PC-3 (cell line): ENCODE results near the gene C22orf39. TPM values are rescaled to one million over a fixed set of nuclear protein-coding genes. Genes with fewer than 3 reads are reported as not detected.

Experiments used
- ATAC-seq: fragments of 200-7000 bp; cut with Tn5 transposase; 2 replicates; pipeline ENCODE4 v1.9.1; 2020; ENCODE audit warnings: mild to moderate bottlenecking, moderate library complexity
- BruUV-seq: library from RNA; stranded (reverse); fragments of 400-500 nt; replicated peaks from 2 replicates; lab custom pipeline; 2021; lab: Mats Ljungman, UMichigan
- CTCF ChIA-PET: fragments of 300-600 bp; sonication (Branson Sonifier 250); formaldehyde crosslinking; loops from one replicate; lab custom pipeline; 2022; ENCODE audit warnings: antibody characterized with exemption; lab: Charles Lee
- POLR2A ChIA-PET: fragments of 300-600 bp; sonication (Branson Sonifier 250); formaldehyde crosslinking; loops from one replicate; lab custom pipeline; 2022; ENCODE audit warnings: antibody characterized with exemption; ENCODE audit not compliant: unreplicated experiment; lab: Charles Lee
- DNase-seq: peaks from one replicate; pipeline ENCODE4 v3.0.0-alpha.2; 2015
- H2AFZ ChIP-seq: fragments of 300-600 bp; sonication (generic); 2 replicates; pipeline ENCODE4 v1.6.0; 2016; ENCODE audit warnings: antibody characterized with exemption, low read length
- H3F3A ChIP-seq: fragments of 300-600 bp; sonication (generic); one replicate; pipeline ENCODE4 v1.6.0; 2017; ENCODE audit warnings: antibody characterized with exemption, low read length, control low read depth, mild to moderate bottlenecking; ENCODE audit not compliant: unreplicated experiment
- H3K27ac ChIP-seq: fragments of 300-600 bp; sonication (generic); 2 replicates; pipeline ENCODE4 v1.5.1; 2016; ENCODE audit warnings: mild to moderate bottlenecking, low read length
- H3K27me3 ChIP-seq: fragments of 300-600 bp; sonication (generic); 2 replicates; pipeline ENCODE4 v1.6.1; 2016; ENCODE audit warnings: low read length, mixed read lengths
- H3K36me3 ChIP-seq: fragments of 300-600 bp; sonication (generic); 2 replicates; pipeline ENCODE4 v1.6.1; 2016; ENCODE audit warnings: low read depth, mixed run types, low read length, mixed read lengths
- H3K4me1 ChIP-seq: fragments of 300-600 bp; sonication (generic); 2 replicates; pipeline ENCODE4 v1.5.1; 2016; ENCODE audit warnings: low read length; ENCODE audit not compliant: insufficient read depth
- H3K4me2 ChIP-seq: fragments of 300-600 bp; sonication (generic); 2 replicates; pipeline ENCODE4 v1.6.0; 2016; ENCODE audit warnings: low read length
- H3K4me3 ChIP-seq: fragments of 300-600 bp; sonication (generic); 2 replicates; pipeline ENCODE4 v1.5.1; 2016; ENCODE audit warnings: mild to moderate bottlenecking, low read length, mixed read lengths
- H3K79me2 ChIP-seq: fragments of 300-600 bp; sonication (generic); 2 replicates; pipeline ENCODE4 v1.6.1; 2017; ENCODE audit warnings: low read length, mixed read lengths
- H3K9ac ChIP-seq: fragments of 300-600 bp; sonication (generic); 2 replicates; pipeline ENCODE4 v1.6.0; 2016; ENCODE audit warnings: mild to moderate bottlenecking, low read length
- H3K9me2 ChIP-seq: fragments of 300-600 bp; sonication (generic); replicated peaks from 2 replicates; pipeline ENCODE4 v1.6.1; 2016; ENCODE audit warnings: mixed run types, low read length, mixed read lengths
- H3K9me3 ChIP-seq: fragments of 300-600 bp; sonication (generic); 2 replicates; pipeline ENCODE4 v1.6.1; 2016; ENCODE audit warnings: low read length, mixed read lengths
- H4K20me1 ChIP-seq: fragments of 300-600 bp; sonication (generic); 2 replicates; pipeline ENCODE4 v1.6.1; 2016; ENCODE audit warnings: low read length, mixed read lengths
- EZH2 ChIP-seq: fragments of 300-600 bp; sonication (generic); IDR thresholded peaks from one replicate; pipeline ENCODE4 v1.6.1; 2017; ENCODE audit warnings: antibody characterized with exemption, mild to moderate bottlenecking, low read length; ENCODE audit not compliant: unreplicated experiment
- EZH2phosphoT487 ChIP-seq: fragments of 300-600 bp; sonication (generic); IDR thresholded peaks from 2 replicates; pipeline ENCODE4 v1.6.1; 2018; ENCODE audit warnings: mild to moderate bottlenecking, antibody characterized with exemption, low read length, borderline replicate concordance
- intact Hi-C: fragments of 100-400 bp; cut with micrococcal nuclease; formaldehyde crosslinking; loops from 2 replicates; pipeline ENCODE4 v1.9.0; 2023
- total RNA-seq: library from RNA; depleted of rRNA; stranded (reverse); fragments of >200 nt; gene quantifications from 2 replicates; pipeline ENCODE4 v1.2.3, GENCODE V29; 2014
- TF ChIP-seq, protein P1 (sequence below): fragments of 300-600 bp; sonication (generic); conservative IDR thresholded peaks from 2 replicates; pipeline ENCODE4 v1.5.1; 2017; ENCODE audit warnings: antibody characterized with exemption, low read depth, mild to moderate bottlenecking, low read length

C22orf39 gene
- total RNA-seq, 1 experiment from 2014 or later = 25.0 TPM

DNA sequence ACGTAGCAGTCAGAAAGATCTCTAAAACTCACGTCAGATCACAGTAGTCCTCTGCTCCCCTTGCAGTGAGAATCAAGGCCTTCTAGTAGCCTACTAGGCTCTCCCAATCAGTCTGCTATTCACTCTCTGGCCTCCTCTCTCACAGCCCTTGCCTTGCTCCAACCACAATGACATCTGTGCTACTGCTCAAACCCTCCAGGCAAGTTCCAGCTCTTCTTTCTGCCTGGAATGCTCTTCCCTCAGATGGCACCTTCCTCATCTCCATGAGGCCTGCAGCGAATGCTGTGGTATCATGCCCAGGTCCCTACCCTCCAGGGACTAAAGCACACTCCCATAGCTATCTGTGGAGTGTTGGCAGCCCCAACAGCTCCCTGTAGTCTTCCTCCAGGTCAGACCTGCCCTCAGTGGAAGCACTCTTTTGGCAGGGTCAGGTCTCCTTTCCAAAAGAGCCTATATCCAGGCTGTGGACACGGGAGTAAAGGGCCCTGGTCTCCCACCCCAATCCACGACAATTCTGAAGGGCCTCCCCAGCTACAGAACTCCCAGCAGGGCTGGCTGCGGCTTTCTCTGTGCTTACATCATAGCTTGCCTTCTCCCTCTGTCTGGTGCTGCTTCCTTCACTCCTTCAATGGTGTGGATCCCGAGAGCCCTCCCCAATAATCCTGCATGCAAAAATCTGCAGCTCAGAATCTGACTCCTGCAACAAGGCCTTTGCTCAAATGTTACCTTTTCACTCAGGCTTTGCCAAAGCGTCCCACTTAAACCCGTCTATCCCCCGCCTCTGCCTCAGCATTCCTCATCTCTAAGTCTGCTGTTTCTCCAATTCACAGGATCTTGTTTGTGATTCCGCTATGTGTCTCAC is 24.8 kb downstream of the C22orf39 start:
- H2AFZ ChIP-seq = no peak overlapping the region
- no peaks in the 10 kb centered on the region for H3K9me2 ChIP-seq
- no peaks in the 10 kb centered on the region for H3K27me3 ChIP-seq
- no peak overlapping the region for H3K27ac ChIP-seq
- ChIA-PET POLR2A (no interaction called here), CTCF (no interaction called here)
- H4K20me1 ChIP-seq = peaks cover 17% of the 10 kb centered on the region; the same call in 1 of the 2 replicates
- no TSS peak for BruUV-seq
- no peak overlapping the region for H3K4me2 ChIP-seq
- DNase-seq = no peak
- peaks cover 2% of the 10 kb centered on the region; the same call in 1 of the 2 replicates for H3K36me3 ChIP-seq
- no peaks in the 10 kb centered on the region for H3F3A ChIP-seq
- intact Hi-C loops = no loop called here
- H3K79me2 ChIP-seq = peaks cover 96% of the 10 kb centered on the region
- no peak for TF ChIP-seq EZH2
- TF ChIP-seq, protein P1, sequence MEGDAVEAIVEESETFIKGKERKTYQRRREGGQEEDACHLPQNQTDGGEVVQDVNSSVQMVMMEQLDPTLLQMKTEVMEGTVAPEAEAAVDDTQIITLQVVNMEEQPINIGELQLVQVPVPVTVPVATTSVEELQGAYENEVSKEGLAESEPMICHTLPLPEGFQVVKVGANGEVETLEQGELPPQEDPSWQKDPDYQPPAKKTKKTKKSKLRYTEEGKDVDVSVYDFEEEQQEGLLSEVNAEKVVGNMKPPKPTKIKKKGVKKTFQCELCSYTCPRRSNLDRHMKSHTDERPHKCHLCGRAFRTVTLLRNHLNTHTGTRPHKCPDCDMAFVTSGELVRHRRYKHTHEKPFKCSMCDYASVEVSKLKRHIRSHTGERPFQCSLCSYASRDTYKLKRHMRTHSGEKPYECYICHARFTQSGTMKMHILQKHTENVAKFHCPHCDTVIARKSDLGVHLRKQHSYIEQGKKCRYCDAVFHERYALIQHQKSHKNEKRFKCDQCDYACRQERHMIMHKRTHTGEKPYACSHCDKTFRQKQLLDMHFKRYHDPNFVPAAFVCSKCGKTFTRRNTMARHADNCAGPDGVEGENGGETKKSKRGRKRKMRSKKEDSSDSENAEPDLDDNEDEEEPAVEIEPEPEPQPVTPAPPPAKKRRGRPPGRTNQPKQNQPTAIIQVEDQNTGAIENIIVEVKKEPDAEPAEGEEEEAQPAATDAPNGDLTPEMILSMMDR = no peak
- H3K4me1 ChIP-seq = no peaks in the 10 kb centered on the region
- no peak overlapping the region for H3K4me3 ChIP-seq
- no peak for ATAC-seq
- no peak overlapping the region for H3K9ac ChIP-seq
- H3K9me3 ChIP-seq = no peaks in the 10 kb centered on the region

DNA sequence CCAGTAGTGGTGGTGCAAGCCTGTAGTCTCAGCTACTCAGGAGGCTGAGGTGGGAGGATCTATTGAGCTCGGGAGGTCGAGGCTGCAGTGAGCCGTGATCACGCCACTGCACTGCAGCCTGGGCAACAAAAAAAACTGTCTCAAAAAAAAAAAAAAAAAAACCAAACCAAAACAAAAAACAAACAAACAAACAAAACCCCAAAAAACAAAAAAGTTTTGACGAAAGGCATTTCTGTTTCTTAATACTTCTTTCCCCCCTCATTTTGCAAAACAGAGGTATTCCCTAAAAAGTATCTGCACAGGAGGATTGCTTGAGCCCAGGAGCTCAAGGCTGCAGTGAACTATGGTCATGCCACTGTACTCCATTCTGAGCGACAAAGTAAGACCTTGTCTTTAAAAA is 27.2 kb downstream of the C22orf39 start:
- intact Hi-C loops = no loop called here
- TF ChIP-seq, protein P1 = no peak
- TF ChIP-seq EZH2 = no peak
- TF ChIP-seq EZH2phosphoT487 = no peak

More for the DNA sequence above, 27.2 kb downstream of the C22orf39 start:
- no peaks in the 10 kb centered on the region for H3K4me1 ChIP-seq
- H2AFZ ChIP-seq = no peak overlapping the region
- no peaks in the 10 kb centered on the region for H3F3A ChIP-seq
- BruUV-seq = no TSS peak
- no peak overlapping the region for H3K4me3 ChIP-seq
- peaks cover 15% of the 10 kb centered on the region; the same call in 1 of the 2 replicates for H4K20me1 ChIP-seq
- no peaks in the 10 kb centered on the region for H3K27me3 ChIP-seq
- peaks cover 2% of the 10 kb centered on the region; the same call in 1 of the 2 replicates for H3K36me3 ChIP-seq
- DNase-seq (no peak), ATAC-seq (no peak)
- H3K79me2 ChIP-seq = peaks cover 96% of the 10 kb centered on the region
- H3K9me3 ChIP-seq = no peaks in the 10 kb centered on the region
- H3K27ac ChIP-seq = no peak overlapping the region
- no peak overlapping the region for H3K9ac ChIP-seq
- no peaks in the 10 kb centered on the region for H3K9me2 ChIP-seq
- ChIA-PET CTCF (no interaction called here), POLR2A (no interaction called here)
- H3K4me2 ChIP-seq = no peak overlapping the region
